GM23338 (cell line): ENCODE measurements around the gene SLC19A1. TPM values are rescaled to one million over a fixed set of nuclear protein-coding genes. Genes with fewer than 3 reads are reported as not detected.

Experiments
- ATAC-seq: fragments of 200-7000 bp; cut with Tn5 transposase; 3 replicates; pipeline ENCODE4 v1.9.1; 2020
- DNase-seq: peaks from one replicate; pipeline ENCODE4 v3.0.0-alpha.2; 2015; ENCODE audit warnings: low spot score
- H2AFZ ChIP-seq: fragments of 200-600 bp; sonication (generic); 2 replicates; pipeline ENCODE4 v1.8.0; 2016; ENCODE audit warnings: antibody characterized with exemption, mild to moderate bottlenecking, moderate library complexity
- H3F3A ChIP-seq: fragments of 200-600 bp; sonication (generic); replicated peaks from 2 replicates; pipeline ENCODE4 v1.8.0; 2017; ENCODE audit warnings: antibody characterized with exemption, mixed run types, low read depth
- H3K27ac ChIP-seq: fragments of 200-600 bp; sonication (generic); 2 replicates; pipeline ENCODE4 v1.6.1; 2016; ENCODE audit warnings: low read depth
- H3K27me3 ChIP-seq: fragments of 200-600 bp; sonication (generic); 2 replicates; pipeline ENCODE4 v1.8.0; 2016; ENCODE audit warnings: mild to moderate bottlenecking, mixed run types, moderate library complexity; ENCODE audit not compliant: insufficient read depth
- H3K36me3 ChIP-seq: fragments of 200-600 bp; sonication (generic); 2 replicates; pipeline ENCODE4 v1.8.0; 2016; ENCODE audit warnings: mild to moderate bottlenecking; ENCODE audit not compliant: insufficient read depth
- H3K4me1 ChIP-seq: fragments of 200-600 bp; sonication (generic); 2 replicates; pipeline ENCODE4 v1.8.0; 2016; ENCODE audit warnings: mild to moderate bottlenecking, moderate library complexity; ENCODE audit not compliant: insufficient read depth
- H3K4me2 ChIP-seq: fragments of 200-600 bp; sonication (generic); 2 replicates; pipeline ENCODE4 v1.7.1; 2017; ENCODE audit warnings: mixed run types
- H3K4me3 ChIP-seq: fragments of 200-600 bp; sonication (generic); 2 replicates; pipeline ENCODE4 v1.6.1; 2016; ENCODE audit warnings: mixed run types
- H3K79me2 ChIP-seq: fragments of 200-600 bp; sonication (generic); replicated peaks from 2 replicates; pipeline ENCODE4 v1.8.0; 2017; ENCODE audit warnings: mild to moderate bottlenecking; ENCODE audit not compliant: insufficient read depth
- H3K9me2 ChIP-seq: fragments of 200-600 bp; sonication (generic); 2 replicates; pipeline ENCODE4 v1.8.0; 2017; ENCODE audit not compliant: insufficient read depth
- H4K20me1 ChIP-seq: fragments of 200-600 bp; sonication (generic); replicated peaks from 2 replicates; pipeline ENCODE4 v1.8.0; 2017; ENCODE audit warnings: mild to moderate bottlenecking; ENCODE audit not compliant: insufficient read depth
- H3K27ac Mint-ChIP-seq: 2 replicates; pipeline ENCODE4 v1.8.0; 2020; ENCODE audit warnings: inconsistent platforms, mild to moderate bottlenecking, moderate library complexity, mixed read lengths
- H3K27me3 Mint-ChIP-seq: 3 replicates; pipeline ENCODE4 v1.8.0; 2022; ENCODE audit warnings: low read depth, mild to moderate bottlenecking, moderate library complexity, mixed read lengths, inconsistent platforms; ENCODE audit not compliant: insufficient read depth, poor library complexity
- H3K36me3 Mint-ChIP-seq: 3 replicates; pipeline ENCODE4 v1.8.0; 2021; ENCODE audit warnings: low read depth, mild to moderate bottlenecking, inconsistent platforms, moderate library complexity, mixed read lengths
- H3K4me1 Mint-ChIP-seq: 3 replicates; pipeline ENCODE4 v1.8.0; 2020; ENCODE audit warnings: mild to moderate bottlenecking, inconsistent platforms, mixed read lengths
- H3K4me3 Mint-ChIP-seq: 3 replicates; pipeline ENCODE4 v1.8.0; 2021; ENCODE audit warnings: moderate library complexity, mild to moderate bottlenecking, inconsistent platforms, mixed read lengths
- H3K9me3 Mint-ChIP-seq: 3 replicates; pipeline ENCODE4 v1.8.0; 2020; ENCODE audit warnings: moderate library complexity, mild to moderate bottlenecking, inconsistent platforms, mixed read lengths
- CTCF ChIP-seq, 2 experiments: fragments of 200-600 bp in 1 of 2; sonication (generic) in 1 of 2; conservative IDR thresholded peaks; 2 replicates each; pipeline versions ENCODE4 v1.5.1 to v1.6.1; 2016 to 2017; ENCODE audit warnings: antibody characterized with exemption in 2 of 2, low read depth in 2 of 2, mild to moderate bottlenecking in 2 of 2, moderate library complexity in 1 of 2
- EZH2 ChIP-seq: fragments of 200-600 bp; sonication (generic); IDR thresholded peaks from one replicate; pipeline ENCODE4 v1.8.0; 2017; ENCODE audit warnings: antibody characterized with exemption, mild to moderate bottlenecking, low read depth; ENCODE audit not compliant: unreplicated experiment
- JUNB ChIP-seq: IDR thresholded peaks from one replicate; pipeline ENCODE4 v1.6.1; 2016; ENCODE audit warnings: antibody characterized with exemption; ENCODE audit not compliant: unreplicated experiment
- NANOG ChIP-seq: IDR thresholded peaks from 2 replicates; pipeline ENCODE4 v1.6.1; 2016; ENCODE audit warnings: antibody characterized with exemption, borderline replicate concordance
- POLR2AphosphoS5 ChIP-seq: IDR thresholded peaks from 2 replicates; pipeline ENCODE4 v1.6.1; 2016; ENCODE audit warnings: antibody characterized with exemption, low read depth
- ZNF462 ChIP-seq: fragments of 250-450 bp; sonication (Bioruptor Pico); IDR thresholded peaks from 2 replicates; pipeline ENCODE4 v1.5.0; 2020; ENCODE audit warnings: mild to moderate bottlenecking, moderate library complexity
- polyA plus RNA-seq: library from polyadenylated mRNA; unstranded; fragments of >200 nt; fragmentation: Nextera tagmentation; extraction: Ambion mirVana; gene quantifications from 2 replicates; pipeline ENCODE4 v1.2.1, GENCODE V29; 2016
- total RNA-seq: library from RNA; depleted of rRNA; stranded (reverse); fragments of >200 nt; shearing (Covaris generic); gene quantifications from 2 replicates; pipeline ENCODE4 v1.2.3, GENCODE V29; 2014

SLC19A1 gene
- total and polyA plus RNA-seq, 2 experiments from 2014 or later, result 31.2 to 33.0 TPM

GRCh38 chr21:45534636-45535331 lies 7.5 kb downstream of the SLC19A1 start:
- DNase-seq (no peak), ATAC-seq (no peak)
- Mint-ChIP-seq H3K36me3 (peaks cover 11% of the 10 kb centered on the region; the same call in 2 of the 3 replicates), H3K9me3 (no peaks in the 10 kb centered on the region; the same call in 2 of the 3 replicates), H3K27ac (no peak overlapping the region), H3K4me3 (no peak overlapping the region), H3K27me3 (peaks cover 7% of the 10 kb centered on the region), H3K4me1 (no peaks in the 10 kb centered on the region)
- Histone ChIP-seq H3K4me1 (no peaks in the 10 kb centered on the region), H3F3A (0 out of 2 replicates have a peak, but pooled peaks cover 2% of the 10 kb centered on the region), H3K27ac (no peak overlapping the region), H3K4me2 (no peak overlapping the region), H3K4me3 (no peak overlapping the region), H2AFZ (no peak overlapping the region), H3K79me2 (peaks cover 16% of the 10 kb centered on the region), H4K20me1 (peaks cover 4% of the 10 kb centered on the region; the same call in 1 of the 2 replicates), H3K36me3 (no peaks in the 10 kb centered on the region), H3K9me2 (no peaks in the 10 kb centered on the region), H3K27me3 (no peaks in the 10 kb centered on the region)
- TF ChIP-seq EZH2 (no peak), POLR2AphosphoS5 (no peak), CTCF (conservative IDR thresholded peaks at IDR 0.05; ENCODE audit: low read depth in 2 of 2) (no peak), NANOG (no peak), ZNF462 (CRISPR knock-in tag) (no peak), JUNB (no peak)
